H1 (cell line): ENCODE measurements around the gene BIRC7. TPM values are rescaled to one million over a fixed set of nuclear protein-coding genes. Genes with fewer than 3 reads are reported as not detected.

ENCODE experiments used
- CHD7 ChIP-seq: fragments of 300-600 bp; sonication (generic); IDR thresholded peaks from 2 replicates; pipeline ENCODE4 v1.7.1; 2012; ENCODE audit warnings: low read length, moderate library complexity, mild to moderate bottlenecking, inconsistent platforms; ENCODE audit not compliant: insufficient replicate concordance
- JUN ChIP-seq: IDR thresholded peaks from 2 replicates; pipeline ENCODE4 v1.6.1; 2011; ENCODE audit warnings: low read depth, mild to moderate bottlenecking, improper control_type of control experiment, low read length
- polyA plus RNA-seq, 7 experiments: library from polyadenylated mRNA; depleted of rRNA in 3 of 7; stranded (reverse) in 5 of 7; unstranded in 2 of 7; fragments of >200 nt in 5 of 7; fragments of 200-250 nt in 2 of 7; gene quantifications; 1 replicate in 5 of 7; 2 replicates in 1 of 7; 4 replicates in 1 of 7; pipeline versions ENCODE4 v1.2.1 to v1.2.3, GENCODE V29; 2011 to 2013; ENCODE audit warnings: missing spikeins in 2 of 7, mixed read lengths in 2 of 7
- total RNA-seq: library from RNA; stranded (reverse); fragmentation: NEBNext Ultra II Directional; extraction: Animal tissue kit (Norgen Biotek cat#: 25700); gene quantifications from 2 replicates; pipeline ENCODE4 v1.2.1, GENCODE V29; 2021

The BIRC7 gene
- total and polyA plus RNA-seq, 2 of the 8 experiments (the other 6 are each of a cell fraction or from before 2014, with no cell fraction given): 0.11 to 0.41 TPM

DNA sequence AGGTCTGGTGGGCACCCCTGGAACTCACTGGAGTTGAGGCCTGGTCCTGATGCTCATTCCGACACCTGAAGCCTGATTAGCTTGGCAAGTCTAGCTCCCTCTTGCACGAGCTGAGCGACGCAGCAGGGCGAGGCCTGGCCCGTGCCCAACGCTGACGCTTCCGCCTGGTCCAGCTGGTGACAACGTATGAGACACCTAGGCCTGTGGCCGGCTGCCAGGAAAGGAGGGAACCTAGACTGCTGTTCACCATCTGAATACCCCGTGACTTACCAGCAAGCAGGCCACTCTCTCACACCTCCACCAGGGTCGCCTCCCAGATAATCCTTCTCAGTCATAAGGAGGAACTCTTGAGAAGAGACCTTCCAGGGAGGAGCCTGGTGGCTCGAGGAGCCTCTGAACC is 44.3 kb upstream of the BIRC7 start (continued):
- TF ChIP-seq CHD7 (no peak), JUN (no peak)
- TF ChIP-seq, all 59 proteins: peak for 0
